DMS79 treated with DMSO at 0.1 percent for 48 hours (cell line): ENCODE data around the gene KRTAP12-2.

Experiments
- DNase-seq: peaks from one replicate; lab custom pipeline; 2025; lab: John Stamatoyannopoulos, UW

The KRTAP12-2 gene

GRCh38 chr21:44666401-44667320, at the start of gene KRTAP12-2:
TSS of gene KRTAP12-2 (minus strand) at chr21:44666927. CDS start at chr21:44666886, 41 bp downstream.
- DNase-seq = peak; percentile 79

- no peak for DNase-seq
Measured at GRCh38 chr21:44714905-44715304, 48.2 kb upstream of the KRTAP12-2 start.

- DNase-seq = no peak
Measured at GRCh38 chr21:44713846-44714245, 47.1 kb upstream of the KRTAP12-2 start.

GRCh38 chr21:44713130-44713529, 46.4 kb upstream of the KRTAP12-2 start:
- DNase-seq = no peak

GRCh38 chr21:44712203-44713028, 45.7 kb upstream of the KRTAP12-2 start:
- DNase-seq = peak; percentile 41

- peak; percentile 90 for DNase-seq
Measured at GRCh38 chr21:44711327-44712202, 44.8 kb upstream of the KRTAP12-2 start, which contains the start of gene TSPEAR. TSS of gene TSPEAR (minus strand) at chr21:44711572. CDS start at chr21:44711514, 58 bp downstream.

- DNase-seq = peak; percentile 94
Measured at GRCh38 chr21:44710756-44711326, 44.1 kb upstream of the KRTAP12-2 start.

- no peak for DNase-seq
Measured at GRCh38 chr21:44710294-44710665, 43.6 kb upstream of the KRTAP12-2 start.

- peak; percentile 91 for DNase-seq
Measured at GRCh38 chr21:44709426-44710293, 42.9 kb upstream of the KRTAP12-2 start.

GRCh38 chr21:44708866-44709425, 42.2 kb upstream of the KRTAP12-2 start:
- DNase-seq = no peak

- peak; percentile 57 for DNase-seq
Measured at GRCh38 chr21:44708213-44708865, 41.6 kb upstream of the KRTAP12-2 start.

- no peak for DNase-seq
Measured at GRCh38 chr21:44706706-44707581, 40.2 kb upstream of the KRTAP12-2 start.

- DNase-seq = no peak
Measured at GRCh38 chr21:44706026-44706705, 39.4 kb upstream of the KRTAP12-2 start.

- DNase-seq = no peak
Measured at GRCh38 chr21:44704636-44705001, 37.9 kb upstream of the KRTAP12-2 start.

GRCh38 chr21:44703731-44704635, 37.3 kb upstream of the KRTAP12-2 start:
- DNase-seq = no peak

GRCh38 chr21:44702973-44703730, 36.4 kb upstream of the KRTAP12-2 start:
- DNase-seq = no peak
